ENCODE measurements around the gene POLRMT.

GRCh38 chr19:619286-620002, 13.9 kb downstream of the POLRMT start:
- no peak for TF ChIP-seq CTCF (optimal IDR thresholded peaks at IDR 0.05 in 1 of 3, IDR thresholded peaks at IDR 0.05 in 1 of 3, conservative IDR thresholded peaks at IDR 0.05 in 1 of 3; ENCODE audit: extremely low read depth in 1 of 3, insufficient read depth in 2 of 3, low read length in 3 of 3)
- no peak for TF ChIP-seq EZH2 (IDR thresholded peaks at IDR 0.05; ENCODE audit: low read length)
